ENCODE results near the gene EVL.

Gene EVL

DNA sequence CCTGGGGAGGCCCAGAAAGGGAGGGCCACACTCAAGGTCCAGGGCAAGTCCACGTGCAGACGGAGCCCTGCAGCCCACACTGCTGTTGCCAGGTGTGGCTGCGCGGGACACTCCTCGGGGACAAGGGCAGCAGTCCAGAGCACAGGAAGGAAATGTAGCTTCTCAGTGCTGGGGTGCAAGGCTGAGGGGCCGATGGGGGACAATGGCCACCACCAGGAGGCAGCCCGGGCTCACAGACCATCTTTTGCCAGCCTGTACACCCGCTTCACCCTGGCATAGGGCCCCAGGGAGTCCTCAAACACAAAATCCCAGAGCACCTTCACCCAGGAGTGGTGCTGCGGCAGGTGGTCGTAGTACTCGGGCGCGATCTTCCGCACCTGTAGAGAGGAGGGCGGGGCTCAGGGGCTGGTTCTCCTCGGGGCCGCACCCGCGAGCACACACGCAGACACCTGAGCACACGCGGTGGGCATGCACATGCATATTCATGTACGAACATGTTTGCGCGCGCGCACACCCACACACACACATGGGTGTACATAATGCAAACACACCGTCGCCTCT is 81.4 kb downstream of the EVL start:
- Histone ChIP-seq H3K27me3 (ENCODE audit: insufficient read depth, poor library complexity, severe bottlenecking) (no peaks in the 10 kb centered on the region), H3K27ac (replicated peaks) (peak overlapping the region; percentile 82), H3K4me3 (replicated peaks; ENCODE audit: insufficient read depth, low read length) (no peak overlapping the region)
- no peak for TF ChIP-seq SPI1 (IDR thresholded peaks at IDR 0.05; ENCODE audit: borderline replicate concordance, low read depth)
- TF ChIP-seq CTCF (IDR thresholded peaks at IDR 0.05; ENCODE audit: insufficient read depth, low read length) = no peak
- no peak for DNase-seq (ENCODE audit: low read depth in 1 of 2, low spot score in 1 of 2)

DNA sequence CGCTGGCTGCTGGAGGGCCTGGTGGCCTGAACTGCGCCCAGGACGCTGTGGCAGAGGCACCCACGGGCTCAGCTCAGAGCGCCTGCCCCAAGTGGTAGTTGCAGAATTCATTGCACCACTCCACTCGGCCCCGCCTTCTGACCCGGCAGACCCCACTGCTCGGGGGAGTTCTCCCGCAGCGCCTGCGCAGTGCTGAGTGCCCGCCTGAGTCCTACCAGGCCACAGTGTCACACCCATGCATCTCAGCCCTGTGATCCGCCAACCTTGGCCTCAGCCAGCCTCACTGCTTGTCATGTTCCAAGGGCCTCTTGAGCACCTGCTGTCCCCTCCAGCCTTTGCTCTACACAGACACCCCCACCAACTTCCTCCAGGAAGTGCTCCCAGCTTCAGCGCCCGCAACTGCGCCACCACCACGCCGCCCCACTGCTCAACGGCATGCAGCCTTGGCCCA is 82.0 kb downstream of the EVL start:
- TF ChIP-seq CTCF (IDR thresholded peaks at IDR 0.05; ENCODE audit: insufficient read depth, low read length) (no peak), POLR2AphosphoS5 (IDR thresholded peaks at IDR 0.05; ENCODE audit: low read depth) (peak; percentile 70), GABPA (IDR thresholded peaks at IDR 0.05; ENCODE audit: low read depth) (peak; percentile 73), SPI1 (IDR thresholded peaks at IDR 0.05; ENCODE audit: borderline replicate concordance, low read depth) (peak; percentile 40; the same call in 1 of the 2 replicates)
- TF ChIP-seq, protein P1, sequence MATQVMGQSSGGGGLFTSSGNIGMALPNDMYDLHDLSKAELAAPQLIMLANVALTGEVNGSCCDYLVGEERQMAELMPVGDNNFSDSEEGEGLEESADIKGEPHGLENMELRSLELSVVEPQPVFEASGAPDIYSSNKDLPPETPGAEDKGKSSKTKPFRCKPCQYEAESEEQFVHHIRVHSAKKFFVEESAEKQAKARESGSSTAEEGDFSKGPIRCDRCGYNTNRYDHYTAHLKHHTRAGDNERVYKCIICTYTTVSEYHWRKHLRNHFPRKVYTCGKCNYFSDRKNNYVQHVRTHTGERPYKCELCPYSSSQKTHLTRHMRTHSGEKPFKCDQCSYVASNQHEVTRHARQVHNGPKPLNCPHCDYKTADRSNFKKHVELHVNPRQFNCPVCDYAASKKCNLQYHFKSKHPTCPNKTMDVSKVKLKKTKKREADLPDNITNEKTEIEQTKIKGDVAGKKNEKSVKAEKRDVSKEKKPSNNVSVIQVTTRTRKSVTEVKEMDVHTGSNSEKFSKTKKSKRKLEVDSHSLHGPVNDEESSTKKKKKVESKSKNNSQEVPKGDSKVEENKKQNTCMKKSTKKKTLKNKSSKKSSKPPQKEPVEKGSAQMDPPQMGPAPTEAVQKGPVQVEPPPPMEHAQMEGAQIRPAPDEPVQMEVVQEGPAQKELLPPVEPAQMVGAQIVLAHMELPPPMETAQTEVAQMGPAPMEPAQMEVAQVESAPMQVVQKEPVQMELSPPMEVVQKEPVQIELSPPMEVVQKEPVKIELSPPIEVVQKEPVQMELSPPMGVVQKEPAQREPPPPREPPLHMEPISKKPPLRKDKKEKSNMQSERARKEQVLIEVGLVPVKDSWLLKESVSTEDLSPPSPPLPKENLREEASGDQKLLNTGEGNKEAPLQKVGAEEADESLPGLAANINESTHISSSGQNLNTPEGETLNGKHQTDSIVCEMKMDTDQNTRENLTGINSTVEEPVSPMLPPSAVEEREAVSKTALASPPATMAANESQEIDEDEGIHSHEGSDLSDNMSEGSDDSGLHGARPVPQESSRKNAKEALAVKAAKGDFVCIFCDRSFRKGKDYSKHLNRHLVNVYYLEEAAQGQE (IDR thresholded peaks at IDR 0.05; ENCODE audit: insufficient replicate concordance, low read depth) = no peak
- peak overlapping the region; percentile 82 for H3K27ac ChIP-seq (replicated peaks)
- DNase-seq (ENCODE audit: low read depth in 1 of 2, low spot score in 1 of 2) = peak; percentile 81 to 90
- no peaks in the 10 kb centered on the region for H3K27me3 ChIP-seq (ENCODE audit: insufficient read depth, poor library complexity, severe bottlenecking)
- peak overlapping the region; percentile 14; the same call in 1 of the 2 replicates for H3K4me3 ChIP-seq (replicated peaks; ENCODE audit: insufficient read depth, low read length)

- H3K4me3 ChIP-seq (replicated peaks; ENCODE audit: insufficient read depth, low read length) = peak overlapping the region; percentile 14; the same call in 1 of the 2 replicates
- no peaks in the 10 kb centered on the region for H3K27me3 ChIP-seq (ENCODE audit: insufficient read depth, poor library complexity, severe bottlenecking)
- H3K27ac ChIP-seq (replicated peaks) = peak overlapping the region; percentile 82
- no peak for DNase-seq (ENCODE audit: low read depth in 1 of 2, low spot score in 1 of 2)
- TF ChIP-seq POLR2AphosphoS5 (IDR thresholded peaks at IDR 0.05; ENCODE audit: low read depth) (no peak), CTCF (IDR thresholded peaks at IDR 0.05; ENCODE audit: insufficient read depth, low read length) (no peak), GABPA (IDR thresholded peaks at IDR 0.05; ENCODE audit: low read depth) (no peak), SPI1 (IDR thresholded peaks at IDR 0.05; ENCODE audit: borderline replicate concordance, low read depth) (no peak)
- TF ChIP-seq, protein P1 (IDR thresholded peaks at IDR 0.05; ENCODE audit: insufficient replicate concordance, low read depth) = no peak
Observed at GRCh38 chr14:100147691-100148464, 82.7 kb downstream of the EVL start.

All from HL-60 (cell line).